Measurements from ENCODE around the gene MORN5.

GRCh38 chr9:122118343-122119165, 41.2 kb upstream of the MORN5 start:
- TF ChIP-seq, protein P1, sequence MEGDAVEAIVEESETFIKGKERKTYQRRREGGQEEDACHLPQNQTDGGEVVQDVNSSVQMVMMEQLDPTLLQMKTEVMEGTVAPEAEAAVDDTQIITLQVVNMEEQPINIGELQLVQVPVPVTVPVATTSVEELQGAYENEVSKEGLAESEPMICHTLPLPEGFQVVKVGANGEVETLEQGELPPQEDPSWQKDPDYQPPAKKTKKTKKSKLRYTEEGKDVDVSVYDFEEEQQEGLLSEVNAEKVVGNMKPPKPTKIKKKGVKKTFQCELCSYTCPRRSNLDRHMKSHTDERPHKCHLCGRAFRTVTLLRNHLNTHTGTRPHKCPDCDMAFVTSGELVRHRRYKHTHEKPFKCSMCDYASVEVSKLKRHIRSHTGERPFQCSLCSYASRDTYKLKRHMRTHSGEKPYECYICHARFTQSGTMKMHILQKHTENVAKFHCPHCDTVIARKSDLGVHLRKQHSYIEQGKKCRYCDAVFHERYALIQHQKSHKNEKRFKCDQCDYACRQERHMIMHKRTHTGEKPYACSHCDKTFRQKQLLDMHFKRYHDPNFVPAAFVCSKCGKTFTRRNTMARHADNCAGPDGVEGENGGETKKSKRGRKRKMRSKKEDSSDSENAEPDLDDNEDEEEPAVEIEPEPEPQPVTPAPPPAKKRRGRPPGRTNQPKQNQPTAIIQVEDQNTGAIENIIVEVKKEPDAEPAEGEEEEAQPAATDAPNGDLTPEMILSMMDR (IDR thresholded peaks at IDR 0.05), result no peak
- no peak for TF ChIP-seq POLR2A (IDR thresholded peaks at IDR 0.05)
